HG02623 (cell line): ENCODE data around the gene TMEM141.

Source experiments
- ATAC-seq: cut with Tn5 transposase; IDR thresholded peaks from one replicate; pipeline ENCODE4 v1.9.1; 2021; ENCODE audit warnings: moderate library complexity; ENCODE audit not compliant: unreplicated experiment

Gene TMEM141

GRCh38 chr9:136808075-136808805 is 17.1 kb downstream of the TMEM141 start:
- peak; percentile 23 for ATAC-seq

DNA sequence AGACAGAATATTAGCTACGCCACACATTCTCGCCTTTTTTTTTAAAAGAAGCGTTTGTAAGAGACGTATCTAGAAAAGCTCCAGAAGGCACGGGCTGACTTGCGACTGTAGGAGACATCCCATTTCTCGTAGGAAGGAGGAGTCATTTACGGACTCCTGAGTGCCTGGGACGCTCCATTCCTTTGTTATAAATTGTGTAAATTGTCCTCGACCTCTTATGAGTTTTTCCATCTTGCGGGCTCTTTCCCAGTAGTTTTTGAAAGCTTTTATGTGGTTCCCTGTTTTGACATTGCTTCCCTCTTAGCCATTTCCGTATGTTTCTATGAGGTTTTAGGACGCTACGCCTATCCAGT is 17.6 kb downstream of the TMEM141 start:
- ATAC-seq = no peak

DNA sequence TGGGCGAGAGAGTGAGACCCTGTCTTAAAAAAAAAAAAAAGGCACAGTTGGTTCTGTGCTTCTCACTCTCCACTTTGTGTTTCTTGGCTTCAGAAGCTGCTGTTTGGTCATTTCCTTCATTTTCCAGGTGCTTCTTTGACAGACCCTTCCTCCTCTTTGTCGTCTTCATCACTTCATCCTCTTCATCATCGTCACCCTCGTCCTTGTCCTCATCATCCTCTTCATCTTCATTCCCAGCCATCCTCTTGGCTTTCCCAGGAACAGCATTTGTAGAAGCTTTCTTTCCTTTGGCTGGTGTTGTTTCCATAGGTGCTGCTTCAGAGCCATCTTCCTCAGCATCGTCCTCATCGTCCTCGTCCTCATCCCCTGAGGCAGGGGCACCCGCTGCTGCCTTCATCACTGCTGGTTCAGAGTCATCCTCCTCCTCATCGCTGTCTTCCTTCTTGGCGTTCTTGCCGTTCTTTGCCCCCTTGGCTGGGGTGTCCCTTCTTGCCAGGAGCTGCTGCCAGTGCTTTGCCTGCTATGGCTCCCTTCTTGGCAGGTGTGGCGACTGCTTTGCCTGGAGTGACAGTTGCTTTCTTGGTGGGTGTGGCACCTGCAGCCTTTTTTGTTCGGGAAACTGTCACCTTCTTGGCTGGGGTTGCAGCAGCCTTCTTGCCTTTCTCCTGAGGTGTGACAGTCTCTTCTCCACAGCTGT is 23.7 kb downstream of the TMEM141 start:
- no peak for ATAC-seq

DNA sequence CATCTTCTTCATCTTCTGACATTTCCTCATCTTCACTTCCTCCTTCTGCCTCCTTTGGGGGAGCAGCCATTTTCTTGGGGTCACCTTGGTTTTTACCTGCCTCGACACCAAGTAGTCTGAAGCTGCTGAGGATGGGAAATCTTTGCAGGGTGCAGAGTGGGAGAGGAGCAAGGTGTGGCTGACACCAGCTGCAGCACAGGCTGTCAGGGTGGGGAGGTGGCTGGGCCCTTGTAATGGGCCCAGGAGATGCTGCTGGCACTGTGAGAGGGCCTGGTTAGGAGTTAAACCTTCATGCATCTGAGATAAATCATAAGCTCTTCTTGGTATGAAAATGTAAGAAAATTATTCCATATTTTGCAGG is 24.3 kb downstream of the TMEM141 start:
- no peak for ATAC-seq

- no peak for ATAC-seq
These were observed 30.1 kb downstream of the TMEM141 start for GRCh38 chr9:136820971-136821825.

DNA sequence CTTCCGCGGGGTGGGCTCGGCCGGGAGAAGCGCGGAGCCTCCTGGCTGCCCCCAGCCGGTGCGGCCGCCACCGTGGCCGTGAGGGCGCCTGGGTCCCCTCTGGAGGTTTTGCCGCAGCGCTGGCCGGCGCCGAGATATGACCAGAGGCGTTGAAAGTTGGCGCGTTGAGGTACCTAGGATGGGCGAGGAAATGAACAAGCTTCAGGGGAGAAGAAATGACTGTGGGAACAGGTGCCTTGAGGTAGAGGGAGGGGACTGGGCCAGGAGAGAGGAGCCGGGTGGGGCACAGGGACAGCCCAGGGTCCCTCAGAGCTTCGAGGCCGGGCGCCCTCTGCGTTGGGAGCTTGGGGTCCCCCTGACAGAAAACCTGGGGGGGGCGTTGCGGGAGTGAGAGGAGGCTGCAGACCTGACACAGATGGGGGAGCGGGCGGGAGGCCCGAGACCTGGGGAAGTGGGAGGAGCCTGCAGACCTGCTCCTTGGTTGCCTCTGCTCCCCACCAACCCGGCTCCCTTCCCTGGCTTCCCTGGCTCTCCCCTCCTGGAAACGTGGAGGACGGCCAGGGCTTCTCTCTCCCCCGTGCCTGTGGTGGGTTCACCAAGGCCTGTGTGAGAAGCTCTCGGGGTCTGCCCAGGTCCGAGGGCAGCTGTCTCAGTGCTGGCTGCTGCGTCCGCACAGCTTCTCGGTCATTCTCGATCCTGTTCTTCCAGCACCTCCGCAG is 30.8 kb downstream of the TMEM141 start:
- no peak for ATAC-seq

- no peak for ATAC-seq
These were observed 32.2 kb downstream of the TMEM141 start for GRCh38 chr9:136823136-136824046.

DNA sequence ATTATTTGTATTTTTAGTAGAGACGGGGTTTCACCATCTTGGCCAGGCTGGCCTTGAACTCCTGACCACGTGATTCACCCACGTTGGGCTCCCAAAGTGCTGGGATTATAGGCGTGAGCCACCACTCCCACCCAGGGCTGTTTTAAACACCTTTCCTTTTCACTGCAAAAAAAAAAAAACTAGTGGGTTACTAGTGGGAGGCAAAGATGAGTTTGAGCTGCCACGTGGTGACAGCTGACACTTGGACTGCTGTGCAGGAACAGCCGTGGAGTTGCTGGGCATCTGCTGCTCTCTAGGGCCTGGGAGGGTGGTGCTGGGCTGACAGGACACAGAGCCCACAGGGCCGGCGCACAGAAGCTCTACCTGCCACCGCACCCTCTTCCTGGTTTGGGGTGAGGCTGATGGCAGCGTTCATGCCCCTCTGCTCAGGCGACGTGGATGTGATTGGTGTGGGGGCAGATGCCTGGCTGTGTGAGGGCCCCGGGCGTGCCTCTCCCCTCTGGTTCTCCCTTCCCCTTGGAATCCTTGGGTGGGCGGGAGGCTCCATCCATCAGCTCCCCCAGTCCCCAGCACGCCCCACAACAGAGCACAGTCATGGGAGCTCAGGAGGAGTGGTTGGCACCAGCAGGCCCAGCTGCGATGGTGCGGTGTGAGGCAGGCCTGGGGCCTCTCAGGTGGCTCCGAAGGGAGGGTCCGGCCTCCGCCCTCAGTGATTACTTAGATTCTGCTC is 33.5 kb downstream of the TMEM141 start:
- no peak for ATAC-seq

- no peak for ATAC-seq
These were observed 34.4 kb downstream of the TMEM141 start for GRCh38 chr9:136825295-136826187.

DNA sequence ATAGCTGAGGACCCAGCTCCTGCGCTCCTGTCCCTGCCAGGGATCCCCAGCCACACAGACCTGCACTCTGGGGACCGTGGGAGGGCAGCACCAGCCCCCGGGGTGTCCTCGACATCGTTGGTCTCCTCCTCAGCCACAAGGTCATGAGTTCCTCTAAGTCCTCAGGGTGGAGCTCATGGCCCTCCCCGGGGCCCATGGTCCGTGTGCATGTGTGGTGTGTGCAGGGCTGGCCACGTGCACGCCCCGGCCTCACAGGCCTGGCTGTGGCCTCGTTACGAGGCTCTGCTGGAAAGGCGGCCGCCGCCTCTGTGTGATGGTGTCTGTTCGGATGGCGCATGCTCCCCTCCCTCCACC is 35.0 kb downstream of the TMEM141 start:
- no peak for ATAC-seq

GRCh38 chr9:136826703-136827582 is 35.8 kb downstream of the TMEM141 start:
- no peak for ATAC-seq

DNA sequence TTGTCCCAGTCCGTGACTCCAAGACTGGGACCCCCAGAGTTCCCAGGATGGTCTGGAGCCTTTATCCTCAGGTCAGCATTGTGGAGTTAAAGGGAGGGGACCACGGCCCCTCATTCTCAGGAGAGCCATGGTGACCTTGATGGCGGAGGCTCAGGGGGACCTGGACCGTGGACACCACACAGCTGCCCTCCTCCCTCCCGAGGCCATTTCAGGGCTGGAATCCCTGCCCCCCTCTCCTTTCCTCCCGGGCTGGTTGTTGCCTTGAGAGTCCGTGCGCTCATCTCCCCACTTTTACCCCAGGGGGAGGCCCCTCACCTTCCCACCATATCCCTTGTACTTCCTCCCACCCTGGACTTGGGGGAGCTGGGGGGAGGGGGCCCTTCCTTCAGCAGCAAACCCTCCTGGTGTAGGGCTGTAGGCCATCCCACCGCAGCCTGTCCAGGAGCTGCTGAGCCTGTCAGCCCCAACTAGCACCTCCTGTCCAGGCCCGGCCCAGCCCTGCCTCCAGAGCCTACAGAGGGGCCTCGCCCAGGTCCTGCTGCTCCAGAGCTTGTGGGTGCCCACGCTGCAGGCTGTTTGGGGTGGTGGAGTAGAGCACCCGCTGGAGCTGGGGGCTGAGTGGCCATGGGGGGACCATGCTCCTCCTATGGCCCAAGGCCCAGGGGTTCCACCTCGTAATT is 36.8 kb downstream of the TMEM141 start:
- no peak for ATAC-seq

- ATAC-seq = no peak
These were observed 37.5 kb downstream of the TMEM141 start for GRCh38 chr9:136828474-136829140.

GRCh38 chr9:136829412-136829811 is 38.3 kb downstream of the TMEM141 start:
- ATAC-seq = no peak

GRCh38 chr9:136829981-136830885 is 39.1 kb downstream of the TMEM141 start:
- ATAC-seq = no peak
